GM12872 (cell line): ENCODE results near the gene RASA2.

Experiments used
- TF ChIP-seq, protein P1 (sequence below): IDR thresholded peaks from 3 replicates; pipeline ENCODE4 v1.5.1; 2011; ENCODE audit warnings: low read depth, mild to moderate bottlenecking, low read length, moderate library complexity; ENCODE audit not compliant: insufficient read depth

Gene RASA2

DNA sequence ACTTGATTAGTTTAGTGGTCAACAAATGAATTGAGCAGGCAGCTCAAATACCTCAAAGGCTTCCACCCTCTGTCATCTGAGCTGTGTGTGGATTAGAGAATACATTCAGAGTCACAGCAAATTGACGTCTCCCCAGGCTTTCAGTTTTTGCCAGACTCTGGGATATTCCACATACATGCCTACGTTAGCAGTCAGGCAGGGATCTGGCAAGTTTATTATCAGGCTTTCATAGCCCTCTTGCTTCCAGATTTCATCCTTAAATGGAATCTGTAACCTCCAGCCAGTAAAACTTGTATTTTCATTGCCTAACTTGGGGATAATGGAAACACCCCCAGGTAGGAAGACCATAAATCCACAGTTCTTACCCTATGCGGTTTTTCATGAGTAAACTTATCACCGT lies 115.9 kb downstream of the RASA2 start:
- TF ChIP-seq, protein P1, sequence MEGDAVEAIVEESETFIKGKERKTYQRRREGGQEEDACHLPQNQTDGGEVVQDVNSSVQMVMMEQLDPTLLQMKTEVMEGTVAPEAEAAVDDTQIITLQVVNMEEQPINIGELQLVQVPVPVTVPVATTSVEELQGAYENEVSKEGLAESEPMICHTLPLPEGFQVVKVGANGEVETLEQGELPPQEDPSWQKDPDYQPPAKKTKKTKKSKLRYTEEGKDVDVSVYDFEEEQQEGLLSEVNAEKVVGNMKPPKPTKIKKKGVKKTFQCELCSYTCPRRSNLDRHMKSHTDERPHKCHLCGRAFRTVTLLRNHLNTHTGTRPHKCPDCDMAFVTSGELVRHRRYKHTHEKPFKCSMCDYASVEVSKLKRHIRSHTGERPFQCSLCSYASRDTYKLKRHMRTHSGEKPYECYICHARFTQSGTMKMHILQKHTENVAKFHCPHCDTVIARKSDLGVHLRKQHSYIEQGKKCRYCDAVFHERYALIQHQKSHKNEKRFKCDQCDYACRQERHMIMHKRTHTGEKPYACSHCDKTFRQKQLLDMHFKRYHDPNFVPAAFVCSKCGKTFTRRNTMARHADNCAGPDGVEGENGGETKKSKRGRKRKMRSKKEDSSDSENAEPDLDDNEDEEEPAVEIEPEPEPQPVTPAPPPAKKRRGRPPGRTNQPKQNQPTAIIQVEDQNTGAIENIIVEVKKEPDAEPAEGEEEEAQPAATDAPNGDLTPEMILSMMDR, result no peak

GRCh38 chr3:141603473-141604035 lies 116.7 kb downstream of the RASA2 start:
- TF ChIP-seq, protein P1, result no peak

DNA sequence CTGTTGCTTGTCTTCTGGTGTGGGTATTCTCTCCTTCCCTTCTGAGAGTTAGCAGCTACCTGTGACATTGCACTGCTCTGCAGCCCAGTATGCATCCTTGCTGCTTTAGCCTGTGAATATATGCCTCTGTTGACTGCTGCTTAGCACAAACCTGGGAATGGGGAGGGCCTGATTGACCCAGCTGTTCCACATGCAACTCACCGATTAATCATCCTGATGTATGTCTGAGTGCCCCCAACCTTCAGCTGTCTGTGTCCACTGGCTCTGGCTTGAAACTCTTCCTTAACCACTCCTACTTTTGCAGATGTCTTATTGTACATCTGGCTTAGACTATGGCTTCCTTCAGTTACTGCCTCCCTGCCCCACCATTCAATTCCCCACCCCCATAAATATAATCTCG lies 119.1 kb downstream of the RASA2 start:
- TF ChIP-seq, protein P1, result no peak

GRCh38 chr3:141608438-141608837 lies 121.6 kb downstream of the RASA2 start:
- TF ChIP-seq, protein P1, result no peak

GRCh38 chr3:141610939-141611338 lies 124.1 kb downstream of the RASA2 start:
- TF ChIP-seq, protein P1, result no peak

GRCh38 chr3:141618103-141618910 lies 131.5 kb downstream of the RASA2 start:
- TF ChIP-seq, protein P1, result no peak

GRCh38 chr3:141618938-141619337 lies 132.1 kb downstream of the RASA2 start:
- TF ChIP-seq, protein P1, result no peak
